ENCODE data around the gene DLX6.

Gene DLX6

GRCh38 chr7:97021747-97022490 lies 16.6 kb downstream of the DLX6 start:
- Histone ChIP-seq H3K4me3 (replicated peaks; ENCODE audit: low read depth, low read length) (no peak overlapping the region), H3K27me3 (replicated peaks; ENCODE audit: control insufficient read depth, insufficient read depth, low read length) (peaks cover 5% of the 10 kb centered on the region), H3K36me3 (ENCODE audit: control insufficient read depth, insufficient read depth, low read length) (no peaks in the 10 kb centered on the region)
- TF ChIP-seq CTCF (IDR thresholded peaks at IDR 0.05; ENCODE audit: insufficient read depth, low read length, poor library complexity, severe bottlenecking) = no peak
- no peak for DNase-seq (ENCODE audit: extremely low read depth, insufficient read length)

- Histone ChIP-seq H3K4me3 (replicated peaks; ENCODE audit: low read depth, low read length) (no peak overlapping the region), H3K27me3 (replicated peaks; ENCODE audit: control insufficient read depth, insufficient read depth, low read length) (peaks cover 5% of the 10 kb centered on the region), H3K36me3 (ENCODE audit: control insufficient read depth, insufficient read depth, low read length) (no peaks in the 10 kb centered on the region)
- DNase-seq (ENCODE audit: extremely low read depth, insufficient read length) = no peak
- no peak for TF ChIP-seq CTCF (IDR thresholded peaks at IDR 0.05; ENCODE audit: insufficient read depth, low read length, poor library complexity, severe bottlenecking)
Observed at GRCh38 chr7:97022491-97023306, 17.3 kb downstream of the DLX6 start.

- H3K4me3 ChIP-seq (replicated peaks; ENCODE audit: low read depth, low read length) = no peak within 1 kb of the TSS
- DNase-seq (ENCODE audit: extremely low read depth, insufficient read length) = no peak
- TF ChIP-seq CTCF (IDR thresholded peaks at IDR 0.05; ENCODE audit: insufficient read depth, low read length, poor library complexity, severe bottlenecking) = no peak
Observed at GRCh38 chr7:97024209-97025129, 19.1 kb downstream of the DLX6 start, which contains the start of gene DLX5. DLX5 (minus strand) TSS chr7:97024831; CDS start chr7:97024623, 208 bp downstream.

GRCh38 chr7:97025130-97025499 lies 19.8 kb downstream of the DLX6 start:
- peaks cover 3% of the 10 kb centered on the region for H3K27me3 ChIP-seq (replicated peaks; ENCODE audit: control insufficient read depth, insufficient read depth, low read length)

More at GRCh38 chr7:97024209-97025129, 19.1 kb downstream of the DLX6 start, which contains the start of gene DLX5:
- H3K36me3 ChIP-seq (ENCODE audit: control insufficient read depth, insufficient read depth, low read length) = no peaks in the 10 kb centered on the region
- peaks cover 3% of the 10 kb centered on the region for H3K27me3 ChIP-seq (replicated peaks; ENCODE audit: control insufficient read depth, insufficient read depth, low read length)

More at GRCh38 chr7:97025130-97025499, 19.8 kb downstream of the DLX6 start:
- DNase-seq (ENCODE audit: extremely low read depth, insufficient read length) = no peak
- H3K4me3 ChIP-seq (replicated peaks; ENCODE audit: low read depth, low read length) = no peak overlapping the region
- H3K36me3 ChIP-seq (ENCODE audit: control insufficient read depth, insufficient read depth, low read length) = no peaks in the 10 kb centered on the region
- no peak for TF ChIP-seq CTCF (IDR thresholded peaks at IDR 0.05; ENCODE audit: insufficient read depth, low read length, poor library complexity, severe bottlenecking)
